PC-3 (cell line): Measurements from ENCODE around the gene KIFC1.

Experiments used
- EZH2 ChIP-seq: fragments of 300-600 bp; sonication (generic); IDR thresholded peaks from one replicate; pipeline ENCODE4 v1.6.1; 2017; ENCODE audit warnings: antibody characterized with exemption, mild to moderate bottlenecking, low read length; ENCODE audit not compliant: unreplicated experiment
- TF ChIP-seq, protein P1 (sequence below): fragments of 300-600 bp; sonication (generic); conservative IDR thresholded peaks from 2 replicates; pipeline ENCODE4 v1.5.1; 2017; ENCODE audit warnings: antibody characterized with exemption, low read depth, mild to moderate bottlenecking, low read length

DNA sequence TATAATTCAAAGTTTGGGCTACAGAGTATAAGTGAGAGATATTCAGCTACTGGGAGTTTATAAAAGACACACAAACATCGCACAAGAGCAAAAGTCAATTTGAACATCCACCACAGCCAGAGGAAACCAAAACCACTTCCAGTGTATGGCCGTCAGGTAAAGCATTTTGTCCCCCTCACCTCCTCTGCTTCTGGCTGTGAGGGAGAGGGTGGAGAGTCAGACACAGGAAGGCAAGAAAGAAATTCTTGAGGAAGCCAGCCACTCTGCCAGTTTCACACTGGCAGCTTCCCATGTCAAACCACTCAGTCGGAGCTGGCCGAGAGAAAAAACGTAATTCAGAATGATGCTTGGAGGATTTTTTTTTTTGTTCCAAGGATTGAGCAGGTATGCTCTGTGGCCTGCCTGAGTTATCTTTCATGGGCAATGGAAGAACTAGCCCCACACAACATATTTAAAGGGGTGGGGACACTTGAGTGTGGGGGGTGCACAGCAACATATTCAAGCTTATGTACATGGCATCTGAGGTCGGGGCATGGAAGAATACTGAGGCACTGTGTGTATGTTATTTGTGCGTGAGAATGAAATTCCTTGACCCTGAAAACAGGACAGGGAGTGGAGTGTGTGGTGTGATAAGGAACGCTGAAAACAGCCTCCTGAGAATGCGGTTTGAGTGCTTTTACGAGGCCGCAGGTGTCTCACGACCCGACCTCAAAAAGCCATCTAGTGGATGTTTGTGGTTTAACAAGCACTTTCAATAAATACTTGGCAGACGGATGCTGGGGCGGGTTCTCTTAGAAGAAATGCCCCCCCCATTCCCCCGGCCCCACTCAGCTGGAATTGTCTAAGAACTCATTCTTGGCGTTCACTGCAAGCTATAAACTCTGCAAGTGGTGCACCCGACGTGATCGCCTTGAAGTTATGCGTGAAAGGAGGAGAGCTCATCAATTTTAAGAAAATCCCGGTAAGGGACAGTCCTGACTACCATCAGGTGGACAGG, 46.6 kb upstream of the KIFC1 start:
- TF ChIP-seq, protein P1, sequence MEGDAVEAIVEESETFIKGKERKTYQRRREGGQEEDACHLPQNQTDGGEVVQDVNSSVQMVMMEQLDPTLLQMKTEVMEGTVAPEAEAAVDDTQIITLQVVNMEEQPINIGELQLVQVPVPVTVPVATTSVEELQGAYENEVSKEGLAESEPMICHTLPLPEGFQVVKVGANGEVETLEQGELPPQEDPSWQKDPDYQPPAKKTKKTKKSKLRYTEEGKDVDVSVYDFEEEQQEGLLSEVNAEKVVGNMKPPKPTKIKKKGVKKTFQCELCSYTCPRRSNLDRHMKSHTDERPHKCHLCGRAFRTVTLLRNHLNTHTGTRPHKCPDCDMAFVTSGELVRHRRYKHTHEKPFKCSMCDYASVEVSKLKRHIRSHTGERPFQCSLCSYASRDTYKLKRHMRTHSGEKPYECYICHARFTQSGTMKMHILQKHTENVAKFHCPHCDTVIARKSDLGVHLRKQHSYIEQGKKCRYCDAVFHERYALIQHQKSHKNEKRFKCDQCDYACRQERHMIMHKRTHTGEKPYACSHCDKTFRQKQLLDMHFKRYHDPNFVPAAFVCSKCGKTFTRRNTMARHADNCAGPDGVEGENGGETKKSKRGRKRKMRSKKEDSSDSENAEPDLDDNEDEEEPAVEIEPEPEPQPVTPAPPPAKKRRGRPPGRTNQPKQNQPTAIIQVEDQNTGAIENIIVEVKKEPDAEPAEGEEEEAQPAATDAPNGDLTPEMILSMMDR = peak; percentile 58
- no peak for TF ChIP-seq EZH2
